ENCODE data around the gene RASGRP2. TPM values are rescaled to one million over a fixed set of nuclear protein-coding genes. Genes with fewer than 3 reads are reported as not detected.

The RASGRP2 gene
- total RNA-seq: 100 to 1,000 TPM; 250 to 274 TPM

DNA sequence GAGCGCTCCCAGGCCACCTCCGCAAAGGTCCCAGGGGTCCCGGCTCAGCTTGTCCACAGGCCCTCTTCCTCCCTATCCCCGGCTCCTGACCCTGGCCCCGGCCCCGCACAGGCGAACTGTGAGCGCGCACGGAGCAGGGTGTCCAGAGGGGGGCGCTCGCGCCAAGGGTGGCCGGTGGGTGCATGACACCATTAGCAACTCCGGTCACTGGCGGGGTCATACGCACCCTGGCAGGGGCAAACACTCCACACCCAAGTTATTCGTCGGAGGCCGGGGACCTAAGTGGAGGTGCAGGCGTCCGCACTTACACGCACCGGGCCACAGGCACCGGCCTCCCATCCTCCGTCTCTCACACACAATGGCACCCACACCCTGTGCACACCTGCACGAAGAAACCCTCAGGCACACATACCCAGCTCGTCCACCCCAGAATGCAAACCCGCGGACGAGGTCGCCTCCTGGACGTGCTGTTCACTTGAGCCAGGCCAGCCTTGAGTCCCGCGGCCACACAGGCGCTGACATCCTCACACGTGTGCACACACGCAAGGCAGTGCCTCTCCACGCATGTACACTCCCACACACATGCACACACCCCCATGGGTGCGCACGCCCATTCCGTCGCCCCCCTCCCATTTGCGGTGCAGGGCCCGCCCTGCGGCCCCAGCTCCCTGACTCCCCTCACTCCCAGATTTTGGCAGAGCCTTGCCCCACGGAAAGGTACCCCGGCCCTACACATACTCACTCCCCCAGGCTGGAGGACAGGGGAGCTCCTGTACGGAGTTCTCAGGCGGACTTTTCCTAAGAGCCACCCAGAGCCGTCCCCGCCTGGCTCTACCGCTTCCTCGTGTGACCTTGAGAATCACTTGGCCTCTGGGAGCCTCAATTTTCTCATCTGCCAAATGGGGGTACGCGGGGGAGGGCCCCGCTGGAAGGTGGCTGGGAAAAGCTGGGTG lies at the start of gene RASGRP2:
RASGRP2 (minus strand) TSS at position 552 of the 953 bp plus-strand sequence. CDS start 1,276 bp downstream, outside the sequence.

DNA sequence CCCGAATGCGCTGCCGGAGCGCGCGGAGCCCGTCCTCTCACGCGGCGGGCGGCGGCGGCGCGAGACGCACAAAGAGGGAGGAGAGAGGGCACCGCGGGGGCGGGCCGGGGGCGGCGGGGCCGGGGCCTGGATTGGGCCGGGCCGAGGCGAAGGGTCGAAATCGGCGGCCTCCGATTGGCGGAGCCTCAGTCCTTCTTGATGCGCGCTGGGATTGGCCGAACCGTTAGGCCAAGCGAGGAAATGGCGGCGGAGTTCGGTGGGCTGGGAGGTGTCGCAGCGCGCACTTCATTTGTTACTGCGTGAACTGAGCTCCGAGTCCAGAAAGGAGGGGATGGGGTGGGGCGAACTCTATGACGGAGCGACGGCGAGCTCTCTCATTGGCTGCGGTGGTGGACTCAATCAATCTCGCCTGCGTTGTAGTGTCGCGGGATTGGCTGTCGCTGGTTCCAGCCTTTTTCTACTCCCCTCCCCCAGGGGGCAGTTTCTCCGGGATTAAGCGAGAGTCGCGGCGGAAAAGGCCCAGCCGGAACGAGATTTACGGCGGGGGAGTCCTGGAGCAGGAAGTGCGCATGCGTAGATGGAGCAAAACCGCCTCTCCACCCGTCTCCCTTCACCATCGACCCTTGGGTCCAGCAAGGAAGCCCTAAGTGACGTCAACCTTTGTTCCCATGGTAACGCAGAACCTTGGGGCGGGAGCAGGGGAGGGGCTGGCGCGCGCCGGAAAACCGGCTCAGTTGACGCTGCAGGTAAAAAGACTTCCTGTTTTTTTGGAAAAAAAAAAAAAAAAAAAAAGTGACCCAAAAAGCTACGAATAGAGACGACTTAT lies 34.7 kb upstream of the RASGRP2 start, which contains the start of gene SF1:
SF1 (minus strand) TSS at position 70 of the 826 bp plus-strand sequence. CDS start 150 bp downstream, outside the sequence.

DNA sequence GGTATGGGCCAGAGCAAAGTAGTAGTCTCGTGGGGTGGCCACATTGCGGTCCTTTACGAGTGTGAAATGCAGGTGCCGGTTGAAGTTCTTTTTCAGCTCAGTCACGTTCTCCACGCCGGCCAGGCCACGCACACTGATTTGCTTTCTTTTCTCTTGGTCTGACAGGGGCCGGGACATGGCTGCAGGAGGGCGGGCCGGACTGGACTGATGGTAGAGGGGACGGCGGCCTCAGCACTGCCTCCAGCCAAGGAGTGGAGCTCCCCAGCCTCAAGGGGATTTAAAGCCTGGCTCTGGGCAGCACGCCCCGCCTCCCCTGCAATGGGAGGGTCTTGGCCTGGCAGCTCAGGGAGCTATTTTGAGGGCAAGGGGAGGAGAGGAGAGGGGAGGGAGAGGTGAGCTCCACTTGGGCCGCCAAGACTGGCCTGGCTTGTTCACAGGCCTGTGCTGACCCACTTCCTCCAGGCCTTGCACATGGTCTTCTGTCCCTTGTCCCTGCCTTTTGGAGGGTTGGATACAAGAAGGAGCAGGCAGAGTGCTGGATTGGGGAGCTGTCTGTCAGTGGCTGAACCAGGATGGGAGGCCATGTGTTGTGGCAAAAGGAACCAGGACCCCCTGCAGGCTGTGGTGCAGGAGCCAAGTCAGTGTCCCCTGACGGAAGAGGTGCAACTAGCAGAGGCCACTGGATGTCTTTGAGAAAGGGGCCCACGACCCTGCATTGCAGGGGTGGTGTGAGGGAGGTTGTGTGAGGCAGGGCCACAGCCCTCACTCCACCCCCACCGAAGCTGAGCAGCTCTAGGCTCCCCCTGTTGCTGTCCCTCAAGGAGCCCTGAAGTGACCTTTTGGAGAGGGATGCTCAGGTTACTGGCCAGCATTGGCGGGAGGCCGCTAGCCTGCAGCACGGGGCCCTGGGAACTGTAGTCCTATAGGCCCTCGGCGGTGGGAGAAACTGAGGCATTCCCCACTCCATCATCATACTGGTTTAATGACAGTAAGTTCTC lies 16.1 kb upstream of the RASGRP2 start, which contains the start of gene PYGM:
PYGM (minus strand) TSS at position 253 of the 998 bp plus-strand sequence; CDS start at position 177, 76 bp downstream.

DNA sequence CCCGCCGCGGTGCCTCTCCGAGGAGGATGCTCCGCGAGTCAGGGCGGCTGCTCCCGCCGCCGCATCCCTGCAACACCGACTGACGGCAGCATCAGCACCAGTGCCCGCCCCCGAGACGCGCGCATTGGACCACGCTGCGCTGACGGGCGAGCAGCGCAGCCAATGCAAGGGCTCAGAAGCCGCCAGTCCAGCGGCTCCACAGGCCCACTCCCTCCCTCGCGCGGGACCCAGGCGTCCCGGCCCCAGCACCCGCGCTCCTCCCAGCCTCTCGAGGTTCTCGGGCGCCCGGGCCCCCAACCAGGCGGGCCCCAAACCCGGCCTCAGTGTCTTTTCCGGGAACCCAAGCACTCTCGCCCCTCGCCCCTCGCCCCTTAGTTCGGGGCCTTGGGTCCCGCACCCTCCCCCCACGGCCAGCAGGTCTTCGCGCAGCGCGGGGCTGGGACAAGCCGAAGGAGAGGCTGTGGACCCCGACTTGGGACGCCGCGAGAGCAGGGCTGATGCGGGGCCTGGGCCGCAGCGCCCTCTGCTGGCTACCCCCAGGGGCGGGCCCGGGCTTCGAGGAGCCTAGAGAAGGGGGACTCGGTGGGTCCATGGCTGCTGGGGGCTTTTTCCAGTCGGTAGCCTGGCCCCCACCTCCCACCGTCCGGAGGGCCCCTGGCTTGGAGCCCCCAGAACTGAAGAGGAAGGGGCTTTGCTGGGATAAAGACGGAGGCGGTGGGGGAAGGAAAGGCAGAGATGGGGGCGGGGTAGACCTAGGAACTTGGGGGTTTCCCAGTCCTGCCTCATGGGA lies 20.6 kb downstream of the RASGRP2 start, which contains the start of gene NRXN2:
NRXN2 (minus strand) TSS at position 81 of the 790 bp plus-strand sequence. CDS start 9,498 bp downstream, outside the sequence.

Other genes with a start within 250 kb of the RASGRP2 start
- gene SLC22A11, start 188.2 kb downstream of the RASGRP2 start, total RNA-seq: not detected
- gene SLC22A12, start 152.9 kb downstream of the RASGRP2 start, total RNA-seq: not detected
- under 1 TPM in 1 of 2 experiments, not detected in 1; 0.20 TPM for gene NRXN2, start 20.9 kb downstream of the RASGRP2 start, total RNA-seq
- 1 to 10 TPM; 5.2 to 5.9 TPM for gene PYGM, start 15.8 kb upstream of the RASGRP2 start, total RNA-seq
- 100 to 1,000 TPM; 467 to 471 TPM for gene SF1, start 34.4 kb upstream of the RASGRP2 start, total RNA-seq
- 10 to 100 TPM; 88.2 to 92.8 TPM for gene MAP4K2, start 59.1 kb upstream of the RASGRP2 start, total RNA-seq
- gene MEN1, start 66.4 kb upstream of the RASGRP2 start, total RNA-seq: 10 to 100 TPM; 34.8 to 37.5 TPM
- gene CDC42BPG, start 100.5 kb upstream of the RASGRP2 start, total RNA-seq: 1 to 10 TPM; 1.8 to 2.2 TPM
- gene EHD1, start 134.5 kb upstream of the RASGRP2 start, total RNA-seq: 100 to 1,000 TPM; 114 to 120 TPM
- gene ATG2A, start 173.1 kb upstream of the RASGRP2 start, total RNA-seq: 10 to 100 TPM; 31.0 to 32.6 TPM
- 10 to 100 TPM; 19.8 to 20.3 TPM for gene PPP2R5B, start 180.5 kb upstream of the RASGRP2 start, total RNA-seq
- gene GPHA2, start 191.8 kb upstream of the RASGRP2 start, total RNA-seq: not detected
- gene MAJIN, start 228.0 kb upstream of the RASGRP2 start, total RNA-seq: under 1 TPM; 0.20 to 0.36 TPM

All from activated naive CD4-positive, alpha-beta T cell treated with anti-CD3 and anti-CD28 coated beads, Interleukin-2, amount 10 ng/mL, durations not matched to agents 5 hours and 36 hours (primary cell).